MV-4-11 (cell line): ENCODE results near the gene GLYATL3.

Source experiments
- DNase-seq: peaks from one replicate; lab custom pipeline; 2025; lab: John Stamatoyannopoulos, UW

Gene GLYATL3

DNA sequence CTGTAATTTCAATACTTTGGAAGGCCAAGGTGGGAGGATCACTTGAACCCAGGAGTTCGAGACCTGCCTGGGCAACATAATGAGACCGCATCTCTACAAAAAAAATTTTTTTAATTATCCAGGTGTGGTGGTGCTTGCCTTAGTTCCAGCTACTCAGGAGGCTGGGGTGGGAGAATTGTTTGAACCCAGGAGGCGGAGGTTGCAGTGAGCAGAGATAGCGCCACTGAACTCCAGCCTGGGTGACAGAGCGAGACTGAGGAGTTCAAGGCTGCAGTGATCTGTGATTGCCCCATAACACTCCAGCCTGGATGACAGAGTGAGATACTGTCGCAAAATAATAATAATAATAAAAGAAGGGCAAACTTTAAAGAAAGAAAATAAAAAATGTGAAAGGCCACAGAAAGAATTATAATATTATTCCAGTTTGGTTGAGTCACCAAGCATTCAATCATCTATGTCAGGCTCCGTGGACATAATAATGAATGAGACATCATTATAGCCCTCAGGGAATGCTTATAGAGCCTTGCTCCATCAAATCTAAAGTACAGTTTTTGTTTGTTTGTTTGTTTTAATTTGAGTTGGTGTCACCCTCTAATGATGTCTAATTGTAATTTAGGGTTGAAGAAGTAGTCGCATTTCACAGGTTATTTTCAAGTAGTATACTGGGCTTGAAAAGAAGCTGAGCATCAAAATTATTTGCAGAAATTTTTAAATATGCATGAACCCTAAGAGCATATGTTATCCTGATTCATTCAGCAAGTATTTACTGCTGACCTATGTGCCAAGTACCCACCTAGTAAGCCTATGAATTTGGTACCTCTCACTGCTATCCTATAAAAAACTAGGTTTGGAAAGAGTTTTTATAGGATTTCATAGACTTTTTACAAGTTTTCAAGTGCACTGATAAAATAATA, 15.1 kb downstream of the GLYATL3 start:
- DNase-seq, result no peak

DNA sequence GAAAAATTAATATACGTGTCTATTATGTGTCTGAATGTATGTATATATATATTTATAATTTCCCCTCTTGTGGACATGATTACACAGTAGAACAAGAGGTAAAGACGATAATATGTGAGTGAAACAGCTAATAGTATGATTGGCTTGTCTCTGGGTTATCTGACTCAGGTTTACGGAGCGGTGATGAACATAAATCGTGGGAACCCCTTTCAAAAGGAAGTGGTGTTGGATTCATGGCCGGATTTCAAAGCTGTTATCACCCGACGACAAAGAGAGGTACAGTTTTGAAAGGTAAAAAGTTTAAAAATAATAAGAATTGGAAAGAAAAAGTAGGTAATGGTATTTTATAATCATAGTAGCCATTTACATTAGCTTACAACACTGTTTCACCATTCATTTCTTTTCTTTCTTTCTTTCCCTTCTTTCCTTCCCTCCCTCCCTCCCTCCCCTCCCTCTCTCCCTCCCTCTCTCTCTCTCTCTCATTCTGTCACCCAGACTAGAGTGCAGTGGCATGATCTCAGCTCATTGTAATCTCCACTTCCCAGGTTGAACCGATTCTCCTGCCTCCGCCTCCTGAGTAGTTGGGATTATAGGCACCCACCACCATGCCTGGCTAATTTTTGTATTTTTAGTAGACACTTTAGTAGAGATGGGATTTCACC, 15.9 kb downstream of the GLYATL3 start:
- no peak for DNase-seq

DNA sequence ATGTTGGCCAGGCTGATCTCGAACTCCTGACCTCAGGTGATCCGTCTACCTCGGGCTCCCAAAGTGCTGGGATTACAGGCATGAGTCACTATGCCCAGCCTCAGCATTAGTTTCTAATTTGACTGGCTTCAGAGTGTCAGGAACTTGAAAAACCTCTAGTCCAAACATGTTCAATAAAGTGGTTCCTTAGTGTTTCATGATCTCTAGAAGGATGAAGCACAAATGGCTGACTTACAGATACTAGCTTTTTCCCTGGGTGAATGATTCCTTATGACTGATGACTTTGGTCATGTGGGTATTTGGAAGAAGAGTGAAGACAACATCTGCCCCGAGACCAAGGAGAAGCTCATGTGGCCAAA, 16.4 kb downstream of the GLYATL3 start:
- DNase-seq, result no peak

DNA sequence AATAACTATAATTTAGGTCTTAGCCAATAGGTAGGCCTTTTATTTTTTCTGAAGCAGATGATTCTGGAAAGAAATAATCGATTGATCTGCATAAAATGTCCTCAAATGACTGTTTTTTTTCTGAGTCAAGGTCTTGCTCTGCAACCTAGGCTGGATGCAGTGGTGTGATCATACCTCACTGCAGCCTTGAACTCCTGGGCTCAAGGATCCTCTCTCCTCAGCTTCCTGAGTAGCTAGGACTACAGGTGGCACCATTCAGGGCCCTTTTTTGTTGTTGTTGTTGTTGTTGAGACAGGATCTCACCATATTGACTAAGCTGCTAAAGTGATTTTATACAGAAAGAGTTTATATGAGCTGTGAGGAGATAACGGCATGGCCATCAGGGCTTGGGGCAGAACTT, 18.2 kb downstream of the GLYATL3 start:
- DNase-seq, result no peak

DNA sequence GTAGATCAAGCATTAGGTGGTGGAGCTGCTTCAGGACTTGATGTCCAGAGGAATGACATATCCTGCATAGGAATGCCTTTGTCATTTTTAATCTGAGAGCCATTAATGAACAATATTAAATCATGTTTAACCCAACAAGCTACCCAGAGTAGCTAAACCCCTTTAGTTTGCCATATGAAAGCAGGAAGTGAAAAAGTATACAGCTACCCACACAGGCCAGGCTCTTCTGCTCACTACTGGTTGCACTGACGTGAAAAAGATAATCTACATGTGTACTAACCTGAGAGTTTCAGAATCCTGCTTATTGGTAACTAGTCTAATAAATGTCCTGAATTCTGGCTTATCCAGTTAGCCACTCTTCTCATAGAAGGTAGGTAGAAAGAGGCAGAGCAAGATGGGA, 19.9 kb downstream of the GLYATL3 start:
- no peak for DNase-seq

DNA sequence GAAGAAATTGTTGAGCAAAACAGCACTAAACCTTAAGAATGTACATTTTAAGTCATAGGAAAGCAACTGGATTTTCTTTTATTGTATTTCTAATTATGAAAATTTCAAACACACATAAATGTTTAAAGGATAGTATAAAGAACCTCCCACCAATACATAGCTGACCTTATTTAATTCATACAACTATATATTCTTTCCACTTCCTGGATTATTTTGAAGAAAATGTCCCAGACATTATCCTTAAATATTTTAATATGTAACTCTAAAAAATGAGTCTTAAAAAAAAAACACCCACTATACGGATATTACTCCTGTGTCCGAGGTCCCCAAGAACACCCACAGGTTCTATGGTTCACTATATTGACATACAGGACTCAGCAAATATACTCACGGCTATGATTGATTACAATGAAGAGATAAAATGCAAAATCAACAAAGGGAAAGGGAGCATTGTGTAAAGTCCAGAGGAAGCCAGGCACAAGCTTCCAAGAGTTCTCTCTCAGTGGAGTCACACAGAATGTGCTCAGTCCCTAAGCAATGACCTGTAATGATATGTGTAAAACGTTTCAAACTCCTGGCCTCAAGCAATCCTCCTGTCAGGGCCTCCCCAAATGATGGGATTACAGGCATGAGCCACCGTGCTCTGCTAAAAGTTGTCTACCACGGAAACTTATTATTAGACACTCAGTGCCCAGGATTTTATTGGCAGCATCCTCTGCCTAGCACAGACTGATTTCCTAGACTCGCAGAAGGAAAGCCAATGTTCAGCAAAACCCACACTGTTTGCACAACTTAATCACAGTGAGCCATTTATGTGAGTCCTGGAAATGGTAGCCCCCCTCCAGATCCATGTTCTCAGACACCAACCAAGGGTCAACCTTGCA, 23.2 kb downstream of the GLYATL3 start:
- no peak for DNase-seq

DNA sequence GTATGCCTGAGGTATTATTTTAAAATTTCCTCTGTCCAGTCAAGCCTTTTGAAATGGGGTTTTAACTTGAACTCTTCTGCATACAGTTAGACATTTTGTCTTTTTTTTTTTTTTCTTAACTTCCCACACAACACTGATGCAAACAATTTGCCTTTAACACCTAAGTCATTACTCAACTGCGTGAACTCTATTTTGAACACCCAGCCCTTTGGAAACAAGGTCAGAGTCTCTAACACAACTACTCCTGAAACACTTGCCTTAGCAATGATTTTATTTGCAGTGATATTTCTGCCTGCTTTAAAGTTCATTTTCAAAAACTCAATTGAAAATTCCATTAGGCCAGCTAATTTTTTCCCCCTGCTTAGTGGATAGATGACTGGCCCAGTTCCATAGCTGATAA, 24.2 kb downstream of the GLYATL3 start:
- no peak for DNase-seq

DNA sequence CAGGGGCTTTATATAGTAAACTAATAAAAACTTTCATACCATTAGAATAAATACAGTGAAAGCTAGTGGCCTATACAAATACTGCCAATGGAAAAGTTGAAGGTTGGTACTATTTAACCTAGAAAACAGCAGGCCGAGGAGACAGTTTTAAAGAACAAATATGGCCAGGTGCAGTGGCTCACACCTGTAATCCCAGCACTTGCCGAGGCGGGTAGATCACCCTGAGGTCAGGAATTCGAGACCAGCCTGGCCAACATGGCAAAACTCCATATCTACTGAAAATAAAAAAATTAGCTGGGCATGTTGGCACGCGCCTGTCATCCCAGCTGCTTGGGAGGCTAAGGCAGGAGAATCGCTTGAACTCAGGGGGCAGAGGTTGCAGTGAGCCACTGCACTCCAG, 24.8 kb downstream of the GLYATL3 start:
- DNase-seq, result no peak

DNA sequence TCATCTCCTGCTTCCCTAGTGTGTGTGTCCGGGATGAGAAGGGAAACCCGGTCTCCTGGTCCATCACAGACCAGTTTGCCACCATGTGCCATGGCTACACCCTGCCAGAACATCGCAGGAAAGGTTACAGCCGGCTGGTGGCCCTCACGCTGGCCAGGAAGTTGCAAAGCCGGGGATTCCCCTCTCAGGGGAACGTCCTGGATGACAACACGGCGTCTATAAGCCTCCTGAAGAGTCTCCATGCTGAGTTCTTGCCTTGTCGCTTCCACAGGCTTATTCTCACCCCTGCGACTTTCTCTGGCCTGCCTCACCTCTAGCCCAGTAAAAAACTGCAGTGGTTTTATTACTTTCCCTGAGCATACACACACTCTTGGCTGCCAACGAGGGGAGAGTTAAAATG, 26.9 kb downstream of the GLYATL3 start:
- DNase-seq, result no peak

DNA sequence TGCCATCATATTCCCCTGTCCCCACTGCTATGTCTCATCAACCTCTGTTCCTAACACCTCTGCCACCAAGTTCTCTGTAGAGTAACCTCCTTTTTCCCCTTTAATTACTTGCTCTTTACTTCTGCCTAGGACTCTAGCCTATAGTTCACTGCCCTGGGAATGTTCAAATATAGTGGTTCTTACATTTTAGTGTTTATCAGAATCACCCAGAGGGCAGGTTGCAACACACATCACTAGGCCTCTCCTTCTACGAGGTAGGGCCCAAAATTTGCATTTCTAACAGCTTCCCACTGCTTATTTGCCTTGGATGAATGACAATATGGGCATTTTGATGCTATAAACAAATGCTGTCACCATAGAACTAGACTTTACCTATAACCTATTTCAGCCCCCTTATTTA, 27.6 kb downstream of the GLYATL3 start:
- no peak for DNase-seq

DNA sequence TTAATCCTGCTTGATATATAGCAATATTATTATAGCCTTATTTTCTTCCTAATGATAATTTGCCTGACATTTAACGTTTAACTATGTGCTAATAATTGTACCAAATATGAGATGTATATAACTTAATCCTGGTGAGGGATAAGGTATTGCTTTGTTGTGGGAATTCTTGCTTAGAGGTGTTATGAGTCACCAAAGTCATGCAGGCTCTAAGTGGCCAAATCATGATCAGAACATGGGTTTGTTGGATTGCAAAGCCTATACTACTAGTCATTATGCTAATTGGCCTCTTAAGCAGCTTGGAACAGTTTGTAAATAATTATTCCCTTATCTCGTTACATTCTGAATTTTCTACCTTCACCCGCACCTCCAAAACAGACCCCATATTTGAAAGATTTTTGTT, 28.8 kb downstream of the GLYATL3 start:
- no peak for DNase-seq

DNA sequence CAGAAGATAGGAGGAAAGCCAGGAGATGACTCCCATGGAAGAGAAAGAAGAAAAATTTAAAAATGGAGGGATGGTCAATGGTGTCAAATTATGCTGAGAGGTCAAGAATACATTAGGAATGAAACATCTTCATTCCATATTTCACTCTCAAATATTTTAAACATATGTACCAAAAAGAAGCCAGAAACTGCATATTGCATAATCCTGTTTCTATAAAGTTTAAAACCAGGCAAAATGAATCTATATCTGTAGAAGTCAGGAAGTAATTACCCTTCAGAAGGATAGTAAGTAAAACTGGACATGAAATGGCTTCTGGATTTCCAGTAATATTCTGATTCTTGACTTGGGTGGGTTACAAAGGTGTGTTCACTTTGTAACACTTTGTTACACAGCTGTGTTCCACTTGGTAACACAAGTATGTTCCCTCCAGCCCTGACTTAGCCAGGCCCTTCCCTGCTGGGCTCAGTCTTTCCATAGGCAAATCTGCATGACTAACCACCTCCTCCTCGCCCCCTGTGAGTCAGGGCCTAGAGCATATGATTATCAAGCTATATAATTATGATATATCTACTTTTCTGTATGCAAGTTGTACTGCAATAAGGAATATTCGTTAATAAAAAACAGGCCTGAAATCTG, 30.5 kb downstream of the GLYATL3 start:
- no peak for DNase-seq

DNA sequence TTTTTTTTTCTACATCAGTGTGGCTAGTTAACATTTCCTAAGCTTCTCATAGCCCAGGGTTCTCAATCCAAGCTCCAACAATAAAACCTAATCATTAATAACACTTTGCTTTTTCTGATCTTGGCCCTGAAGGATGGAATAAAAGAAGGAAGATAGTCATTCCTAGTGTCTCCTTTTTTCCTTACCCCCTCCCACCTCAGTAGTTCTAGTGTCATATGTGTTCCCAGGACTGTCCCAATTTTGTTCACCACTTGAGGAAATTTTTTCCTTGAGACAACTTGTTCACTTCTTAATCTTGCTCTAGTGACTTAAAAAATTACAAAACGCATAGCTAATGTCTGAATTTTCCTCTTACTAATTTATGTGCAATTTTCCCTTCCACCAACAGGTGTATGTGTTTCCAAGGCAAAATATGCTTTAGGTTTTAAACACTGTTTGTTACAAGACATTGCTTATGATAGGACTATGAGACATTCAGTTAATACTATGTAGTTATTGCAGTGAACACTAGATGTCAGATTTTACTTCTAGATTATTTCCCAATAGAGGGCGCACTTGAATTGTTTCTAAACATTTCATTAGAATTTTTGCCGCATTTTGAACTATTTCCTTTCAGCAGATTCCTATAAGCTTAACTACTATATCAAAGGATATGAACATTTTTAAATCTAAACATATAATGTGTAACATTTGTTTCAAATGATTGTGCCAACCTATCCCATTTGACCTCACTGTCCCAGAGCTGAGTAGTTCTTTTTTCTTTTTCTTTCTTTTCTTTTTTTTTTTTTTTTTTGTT, 32.2 kb downstream of the GLYATL3 start:
- peak; percentile 44 for DNase-seq

DNA sequence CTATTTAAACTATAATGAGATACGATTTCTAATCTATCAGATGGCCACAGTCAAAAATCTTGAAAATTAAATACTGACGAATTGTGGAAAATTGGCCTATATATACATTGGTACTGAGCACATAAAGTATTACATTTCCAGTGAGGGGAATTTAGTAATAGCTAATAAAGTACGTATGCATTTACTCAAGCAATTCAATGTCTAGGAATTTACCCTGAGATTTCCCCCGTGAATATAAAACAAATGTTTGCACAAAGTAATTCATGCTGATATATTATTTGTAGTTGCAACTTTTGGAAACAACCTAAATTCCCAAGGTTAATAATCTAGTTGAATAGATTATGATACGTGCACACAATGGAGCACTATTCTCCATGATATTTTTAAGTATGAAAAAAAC, 36.1 kb downstream of the GLYATL3 start:
- no peak for DNase-seq

DNA sequence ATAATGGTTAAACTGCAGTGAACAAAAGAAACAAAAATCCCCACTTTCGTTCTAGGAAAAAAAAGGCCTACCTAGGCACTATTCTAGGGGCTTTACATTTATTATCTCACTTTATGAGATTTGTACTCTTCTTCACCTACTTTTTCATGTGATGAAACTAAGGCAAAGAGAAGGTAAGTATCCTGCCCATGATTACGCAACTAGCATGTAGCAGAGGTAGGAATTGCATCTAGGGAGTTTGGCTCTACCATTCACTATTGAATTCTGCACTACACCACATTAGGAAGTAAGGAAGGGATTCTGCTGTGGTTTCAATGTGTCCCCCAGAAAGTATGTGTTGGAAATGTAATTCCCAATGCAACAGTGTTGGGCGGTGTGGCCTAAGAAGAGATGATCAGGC, 39.4 kb downstream of the GLYATL3 start:
- DNase-seq, result no peak

DNA sequence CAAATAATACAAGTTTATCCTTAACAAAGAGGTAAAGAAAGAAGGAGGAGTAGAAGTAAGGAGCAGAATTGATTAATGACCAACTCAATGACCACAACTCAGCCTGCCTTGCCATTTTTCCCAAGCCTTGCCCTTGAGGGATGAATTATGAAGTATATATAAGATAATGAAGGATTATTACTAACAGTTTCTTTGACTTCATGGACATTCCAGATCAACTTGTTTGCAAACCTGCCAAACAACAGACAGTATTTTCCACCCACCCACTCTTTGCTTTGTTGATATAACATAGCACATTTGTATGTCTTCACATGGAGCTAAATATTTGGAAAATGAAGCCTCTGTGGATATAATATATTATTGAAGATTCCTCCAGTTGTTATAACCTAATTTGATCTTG, 40.9 kb downstream of the GLYATL3 start:
- DNase-seq, result no peak

DNA sequence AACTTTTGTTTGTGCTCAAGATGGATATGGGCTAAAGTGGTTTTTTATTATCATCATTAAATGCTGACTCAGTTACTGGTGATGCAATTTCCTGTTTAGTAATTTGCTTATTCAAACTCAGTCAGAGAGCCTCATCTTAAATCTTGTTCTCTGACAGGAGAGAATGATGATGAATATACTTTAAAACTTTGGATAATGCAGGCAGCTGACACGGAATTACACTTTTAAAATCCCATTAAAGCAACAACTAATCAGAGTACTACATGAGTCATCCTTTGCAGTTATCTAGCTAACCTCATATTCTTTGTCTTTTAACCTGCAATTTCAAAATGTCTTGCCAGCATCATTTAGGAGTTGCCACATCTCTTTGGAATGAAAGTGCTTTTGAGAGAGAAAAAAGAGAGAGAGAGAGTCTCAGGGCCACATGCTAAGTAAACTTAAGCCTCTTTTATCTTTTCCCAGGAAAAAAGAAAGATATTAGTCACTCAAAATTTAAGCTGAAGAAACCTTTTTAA, 41.5 kb downstream of the GLYATL3 start:
- DNase-seq, result no peak

DNA sequence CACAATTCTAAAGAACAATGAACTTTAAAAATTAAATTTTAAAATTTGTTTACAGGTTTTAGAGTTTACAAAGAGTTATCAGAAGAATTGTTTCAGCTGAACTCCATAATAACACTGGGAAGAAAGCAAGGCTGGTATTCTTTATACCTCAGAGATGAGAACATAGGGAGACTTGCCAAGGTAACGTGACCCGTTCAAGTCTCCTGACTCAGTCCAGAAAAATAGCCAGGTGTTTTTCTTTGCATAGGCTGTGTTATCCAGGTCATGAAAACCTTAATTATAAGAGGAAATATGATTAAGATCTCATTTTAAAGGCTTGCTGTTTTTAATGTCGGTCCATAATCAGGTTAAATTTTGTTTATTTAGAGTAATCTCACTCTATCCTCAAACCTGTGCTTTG, 42.2 kb downstream of the GLYATL3 start:
- DNase-seq, result no peak

DNA sequence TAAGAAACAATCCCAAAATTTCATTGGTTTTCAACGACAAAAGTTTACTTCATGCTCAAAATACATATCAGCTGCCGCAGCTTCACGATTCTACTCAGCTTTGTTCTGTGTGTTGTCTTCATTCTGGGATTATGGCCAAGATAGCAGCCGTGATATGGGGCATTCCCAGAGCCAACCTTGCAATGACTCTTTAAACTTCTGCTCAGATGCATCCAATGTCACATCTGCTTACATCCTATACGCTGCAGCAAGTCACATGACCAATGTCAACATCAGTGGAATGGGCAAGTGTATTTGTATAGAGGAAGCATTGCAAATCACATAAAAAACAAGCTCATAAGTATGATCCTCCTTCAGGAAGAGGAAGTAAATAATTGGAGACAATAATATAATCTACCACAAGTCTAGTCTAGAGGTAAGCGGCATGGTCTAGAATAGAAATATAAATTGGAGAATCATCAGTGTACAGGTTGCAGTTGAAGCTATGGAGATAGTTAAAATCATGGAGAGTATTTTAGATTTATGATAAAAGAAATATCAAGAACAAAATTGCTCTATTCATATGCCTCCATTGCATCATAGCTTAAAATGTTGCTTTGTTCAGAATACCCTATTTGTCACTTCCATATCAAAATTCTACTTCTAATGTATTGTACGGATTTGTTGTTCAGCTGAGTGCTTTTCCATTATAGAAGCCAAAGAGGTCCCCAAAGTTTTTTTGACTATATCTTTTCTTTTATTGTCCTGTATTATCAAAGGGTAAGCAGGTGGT, 43.5 kb downstream of the GLYATL3 start:
- DNase-seq, result peak; percentile 11

DNA sequence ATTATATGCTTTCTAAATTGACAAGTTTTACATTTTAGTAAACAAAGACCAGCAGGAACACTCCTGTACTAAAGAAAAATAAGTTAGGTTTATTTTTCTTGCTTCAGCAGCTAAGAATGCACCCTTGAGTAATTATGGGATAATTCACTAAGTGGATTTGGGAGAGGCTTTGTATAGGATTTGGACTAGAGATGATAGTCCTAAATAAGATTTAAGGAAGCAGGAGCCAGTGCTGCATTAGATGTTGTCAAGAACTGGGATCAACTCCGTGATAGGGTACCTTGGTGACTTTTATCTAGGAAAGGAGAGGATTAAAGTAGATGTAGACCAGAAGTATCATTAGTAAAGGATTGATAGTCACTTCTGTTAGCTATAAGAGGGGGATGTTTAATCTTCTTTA, 46.6 kb downstream of the GLYATL3 start:
- no peak for DNase-seq
